GM04503 (cell line): ENCODE measurements around the gene PAPPA.

Experiments used
- DNase-seq: peaks from one replicate; pipeline ENCODE4 v3.0.0-alpha.2; 2012; ENCODE audit warnings: low read depth

The PAPPA gene

GRCh38 chr9:116420993-116421538 lies 267.5 kb downstream of the PAPPA start:
- no peak for DNase-seq

- no peak for DNase-seq
Measured at GRCh38 chr9:116422119-116422979, 268.8 kb downstream of the PAPPA start.

GRCh38 chr9:116423149-116423548 lies 269.6 kb downstream of the PAPPA start:
- DNase-seq, result no peak

- DNase-seq, result no peak
Measured at GRCh38 chr9:116425244-116425643, 271.7 kb downstream of the PAPPA start.

- DNase-seq, result no peak
Measured at GRCh38 chr9:116430849-116431248, 277.3 kb downstream of the PAPPA start.

GRCh38 chr9:116432051-116432450 lies 278.5 kb downstream of the PAPPA start:
- no peak for DNase-seq

- no peak for DNase-seq
Measured at GRCh38 chr9:116434314-116434713, 280.7 kb downstream of the PAPPA start.

- DNase-seq, result no peak
Measured at GRCh38 chr9:116435706-116436105, 282.1 kb downstream of the PAPPA start.

GRCh38 chr9:116436121-116436520 lies 282.5 kb downstream of the PAPPA start:
- no peak for DNase-seq

- DNase-seq, result no peak
Measured at GRCh38 chr9:116437411-116438370, 284.1 kb downstream of the PAPPA start.

- DNase-seq, result no peak
Measured at GRCh38 chr9:116442528-116442927, 288.9 kb downstream of the PAPPA start.

GRCh38 chr9:116447934-116448333 lies 294.3 kb downstream of the PAPPA start:
- no peak for DNase-seq

GRCh38 chr9:116448431-116448830 lies 294.8 kb downstream of the PAPPA start:
- no peak for DNase-seq

- DNase-seq, result no peak
Measured at GRCh38 chr9:116449949-116450348, 296.4 kb downstream of the PAPPA start.

- DNase-seq, result no peak
Measured at GRCh38 chr9:116450378-116451139, 297.0 kb downstream of the PAPPA start.

- no peak for DNase-seq
Measured at GRCh38 chr9:116451500-116452115, 298.0 kb downstream of the PAPPA start.
